Measurements from ENCODE around the gene TREML1.
"Not testable (repeated sequence)": the region's sequence is repeated elsewhere in the genome, so short reads cannot be mapped to it uniquely, and the experiment has no call there.

DNA sequence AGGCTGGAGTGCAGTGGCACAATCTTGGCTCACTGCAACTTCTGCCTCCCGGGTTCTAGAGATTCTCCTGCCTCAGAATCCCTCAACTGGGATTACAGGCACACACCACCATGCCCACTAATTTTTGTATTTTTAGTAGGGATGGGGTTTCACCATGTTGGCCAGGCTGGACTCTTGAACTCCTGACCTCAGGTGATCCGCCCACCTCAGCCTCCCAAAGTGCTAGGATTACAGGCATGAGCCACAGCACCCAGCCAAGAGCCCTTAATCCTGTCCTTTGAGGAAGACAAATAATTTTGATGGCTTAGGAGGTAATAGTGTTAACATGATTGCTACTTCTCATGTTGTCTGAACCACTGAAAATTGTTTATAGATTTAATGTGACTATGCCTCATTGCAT lies 39.1 kb downstream of the TREML1 start:
- not testable (repeated sequence) for TF ChIP-seq CTCF (conservative IDR thresholded peaks at IDR 0.05; ENCODE audit: low read depth, low read length); EZH2 (IDR thresholded peaks at IDR 0.05; ENCODE audit: borderline replicate concordance, low read depth, low read length, poor library complexity, severe bottlenecking)

All from A673 (cell line).